ENCODE results near the gene WNT9A. TPM values are rescaled to one million over a fixed set of nuclear protein-coding genes. Genes with fewer than 3 reads are reported as not detected.
A peak's percentile ranks its signal among the peaks of the same experiment; 100 is the strongest.

Gene WNT9A
- total RNA-seq, 2 donors from 2014 or later, result 1.2 to 7.9 TPM

- Histone ChIP-seq H3K4me3 (peak overlapping the region; percentile 74), H3K9me3 (no peaks in the 10 kb centered on the region), H3K36me3 (no peaks in the 10 kb centered on the region), H3K27me3 (replicated peaks; ENCODE audit: insufficient read depth) (no peaks in the 10 kb centered on the region), H3K4me1 (ENCODE audit: control insufficient read depth in 1 of 2, low read depth in 2 of 2) (peaks cover 10 to 27% of the 10 kb centered on the region in 2 donors), H3K27ac (no peak overlapping the region)
- no peak for DNase-seq (ENCODE audit: low spot score)
- peak; percentile 33 for ATAC-seq (ENCODE audit: insufficient number of reproducible peaks, low FRiP score, low read depth)
- TF ChIP-seq CTCF (IDR thresholded peaks at IDR 0.05), result no peak
Observed at GRCh38 chr1:227945891-227946623, 1.7 kb downstream of the WNT9A start.

- H3K9me3 ChIP-seq, result no peaks in the 10 kb centered on the region
- H3K36me3 ChIP-seq, result no peaks in the 10 kb centered on the region
- H3K27ac ChIP-seq, result no peak overlapping the region
- H3K4me1 ChIP-seq (ENCODE audit: control insufficient read depth in 1 of 2, low read depth in 2 of 2), result peaks cover 10 to 27% of the 10 kb centered on the region in 2 donors
- ATAC-seq (ENCODE audit: insufficient number of reproducible peaks, low FRiP score, low read depth) (no peak), DNase-seq (ENCODE audit: low spot score) (no peak)
- TF ChIP-seq CTCF (IDR thresholded peaks at IDR 0.05), result no peak
- H3K27me3 ChIP-seq (replicated peaks; ENCODE audit: insufficient read depth), result no peaks in the 10 kb centered on the region
- H3K4me3 ChIP-seq, result no peak overlapping the region
Observed at GRCh38 chr1:227944931-227945890, 2.5 kb downstream of the WNT9A start.

GRCh38 chr1:227944090-227944930 is 3.4 kb downstream of the WNT9A start:
- no peaks in the 10 kb centered on the region for H3K36me3 ChIP-seq
- DNase-seq (ENCODE audit: low spot score) (no peak), ATAC-seq (ENCODE audit: insufficient number of reproducible peaks, low FRiP score, low read depth) (no peak)
- H3K9me3 ChIP-seq, result no peaks in the 10 kb centered on the region
- peaks cover 10 to 27% of the 10 kb centered on the region in 2 donors for H3K4me1 ChIP-seq (ENCODE audit: control insufficient read depth in 1 of 2, low read depth in 2 of 2)
- H3K27me3 ChIP-seq (replicated peaks; ENCODE audit: insufficient read depth), result no peaks in the 10 kb centered on the region
- H3K27ac ChIP-seq, result no peak overlapping the region
- TF ChIP-seq CTCF (IDR thresholded peaks at IDR 0.05), result no peak
- no peak overlapping the region for H3K4me3 ChIP-seq

- no peak overlapping the region for H3K27ac ChIP-seq
- DNase-seq (ENCODE audit: low spot score), result no peak
- H3K9me3 ChIP-seq, result no peaks in the 10 kb centered on the region
- no peak overlapping the region for H3K4me3 ChIP-seq
- H3K4me1 ChIP-seq (ENCODE audit: control insufficient read depth in 1 of 2, low read depth in 2 of 2), result peaks cover 10 to 23% of the 10 kb centered on the region in 2 donors
- H3K36me3 ChIP-seq, result no peaks in the 10 kb centered on the region
- no peak for ATAC-seq (ENCODE audit: insufficient number of reproducible peaks, low FRiP score, low read depth)
- no peaks in the 10 kb centered on the region for H3K27me3 ChIP-seq (replicated peaks; ENCODE audit: insufficient read depth)
- no peak for TF ChIP-seq CTCF (IDR thresholded peaks at IDR 0.05)
Observed at GRCh38 chr1:227943381-227944089, 4.2 kb downstream of the WNT9A start.
